ENCODE data around the gene HIVEP3. TPM values are rescaled to one million over a fixed set of nuclear protein-coding genes. Genes with fewer than 3 reads are reported as not detected.

Gene HIVEP3
- total RNA-seq, 2 donors from 2014 or later, result 0.13 to 0.99 TPM

DNA sequence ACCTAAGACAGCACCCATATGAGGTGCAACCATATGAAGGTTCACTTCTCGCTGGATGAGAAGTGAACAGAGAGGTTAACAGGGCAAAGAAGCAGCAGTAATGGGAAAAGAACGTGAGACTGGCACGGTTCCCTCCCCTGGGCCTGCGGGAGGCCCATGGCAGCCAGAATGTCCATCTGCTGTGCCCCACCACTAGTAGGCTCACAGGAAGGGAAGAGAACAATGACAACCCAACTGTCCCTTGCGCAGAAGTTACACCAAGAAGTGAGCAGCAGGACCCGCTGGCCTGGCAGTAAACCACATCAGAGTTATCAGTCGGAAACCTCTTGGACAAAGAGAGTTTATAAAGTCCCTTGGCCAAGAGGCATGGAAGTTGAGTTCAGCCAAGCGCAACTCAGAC lies 11.3 kb downstream of the HIVEP3 start:
- Histone ChIP-seq H3K27me3 (ENCODE audit: control insufficient read depth, insufficient read depth, low read length, poor library complexity, severe bottlenecking) (no peaks in the 10 kb centered on the region), H3K4me3 (ENCODE audit: low read length) (no peak overlapping the region), H3K4me1 (ENCODE audit: control insufficient read depth, insufficient read depth, low read length) (no peaks in the 10 kb centered on the region), H3K9me3 (ENCODE audit: control insufficient read depth, low read length) (no peaks in the 10 kb centered on the region), H3K9ac (ENCODE audit: extremely low read depth, low read length, poor library complexity, severe bottlenecking) (no peak overlapping the region), H3K27ac (ENCODE audit: low read depth, low read length) (no peak overlapping the region), H3K36me3 (ENCODE audit: control insufficient read depth, insufficient read depth, low read length) (no peaks in the 10 kb centered on the region)
- Mint-ChIP-seq H3K27ac (no peak overlapping the region), H3K9me3 (peaks cover 7% of the 10 kb centered on the region), H3K4me3 (no peak overlapping the region), H3K36me3 (ENCODE audit: low read depth) (no peaks in the 10 kb centered on the region), H3K4me1 (no peaks in the 10 kb centered on the region), H3K27me3 (ENCODE audit: insufficient read depth) (peaks cover 1% of the 10 kb centered on the region)
- 94 to 98% methylated on average over 5 to 8 of the region's 8 CpGs for WGBS, 2 experiments (ENCODE audit: insufficient coverage in 1 of 2, insufficient read length in 1 of 2)
- TF ChIP-seq, protein P1, sequence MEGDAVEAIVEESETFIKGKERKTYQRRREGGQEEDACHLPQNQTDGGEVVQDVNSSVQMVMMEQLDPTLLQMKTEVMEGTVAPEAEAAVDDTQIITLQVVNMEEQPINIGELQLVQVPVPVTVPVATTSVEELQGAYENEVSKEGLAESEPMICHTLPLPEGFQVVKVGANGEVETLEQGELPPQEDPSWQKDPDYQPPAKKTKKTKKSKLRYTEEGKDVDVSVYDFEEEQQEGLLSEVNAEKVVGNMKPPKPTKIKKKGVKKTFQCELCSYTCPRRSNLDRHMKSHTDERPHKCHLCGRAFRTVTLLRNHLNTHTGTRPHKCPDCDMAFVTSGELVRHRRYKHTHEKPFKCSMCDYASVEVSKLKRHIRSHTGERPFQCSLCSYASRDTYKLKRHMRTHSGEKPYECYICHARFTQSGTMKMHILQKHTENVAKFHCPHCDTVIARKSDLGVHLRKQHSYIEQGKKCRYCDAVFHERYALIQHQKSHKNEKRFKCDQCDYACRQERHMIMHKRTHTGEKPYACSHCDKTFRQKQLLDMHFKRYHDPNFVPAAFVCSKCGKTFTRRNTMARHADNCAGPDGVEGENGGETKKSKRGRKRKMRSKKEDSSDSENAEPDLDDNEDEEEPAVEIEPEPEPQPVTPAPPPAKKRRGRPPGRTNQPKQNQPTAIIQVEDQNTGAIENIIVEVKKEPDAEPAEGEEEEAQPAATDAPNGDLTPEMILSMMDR (conservative IDR thresholded peaks at IDR 0.05), result no peak
- DNase-seq, result no peak

DNA sequence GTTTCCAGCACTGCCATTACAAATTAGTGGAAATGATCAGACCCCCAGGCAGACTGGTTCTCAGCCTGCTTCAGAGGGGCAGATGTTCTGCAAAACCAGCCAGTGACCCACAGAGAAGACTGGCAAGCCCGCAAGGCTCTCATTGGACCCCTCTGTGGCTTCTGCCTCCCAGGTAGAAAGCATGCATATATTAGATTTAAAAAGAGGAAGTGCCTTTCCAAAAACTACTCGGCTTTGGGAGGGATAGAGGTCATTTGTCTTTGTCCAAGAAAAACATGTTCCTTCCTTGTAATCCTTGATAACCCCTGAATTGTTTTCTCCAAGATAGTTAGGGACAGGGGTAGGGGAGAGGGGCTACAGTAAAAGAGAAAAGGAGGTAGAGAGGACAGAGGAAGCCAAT lies 11.8 kb downstream of the HIVEP3 start:
- TF ChIP-seq, protein P1 (conservative IDR thresholded peaks at IDR 0.05), result no peak
- Mint-ChIP-seq H3K4me3 (no peak overlapping the region), H3K4me1 (peaks cover 2% of the 10 kb centered on the region), H3K9me3 (peaks cover 7% of the 10 kb centered on the region), H3K27me3 (ENCODE audit: insufficient read depth) (peaks cover 1% of the 10 kb centered on the region), H3K27ac (no peak overlapping the region), H3K36me3 (ENCODE audit: low read depth) (no peaks in the 10 kb centered on the region)
- no peaks in the 10 kb centered on the region for H3K9me3 ChIP-seq (ENCODE audit: control insufficient read depth, low read length)
- no peak overlapping the region for H3K4me3 ChIP-seq (ENCODE audit: low read length)
- H3K27ac ChIP-seq (ENCODE audit: low read depth, low read length), result no peak overlapping the region
- H3K9ac ChIP-seq (ENCODE audit: extremely low read depth, low read length, poor library complexity, severe bottlenecking), result no peak overlapping the region
- H3K27me3 ChIP-seq (ENCODE audit: control insufficient read depth, insufficient read depth, low read length, poor library complexity, severe bottlenecking), result no peaks in the 10 kb centered on the region
- no peaks in the 10 kb centered on the region for H3K4me1 ChIP-seq (ENCODE audit: control insufficient read depth, insufficient read depth, low read length)
- no peaks in the 10 kb centered on the region for H3K36me3 ChIP-seq (ENCODE audit: control insufficient read depth, insufficient read depth, low read length)
- no peak for DNase-seq
- 87 to 100% methylated on average over 1 to 2 of the region's 2 CpGs for WGBS, 2 experiments (ENCODE audit: insufficient coverage in 1 of 2, insufficient read length in 1 of 2)

DNA sequence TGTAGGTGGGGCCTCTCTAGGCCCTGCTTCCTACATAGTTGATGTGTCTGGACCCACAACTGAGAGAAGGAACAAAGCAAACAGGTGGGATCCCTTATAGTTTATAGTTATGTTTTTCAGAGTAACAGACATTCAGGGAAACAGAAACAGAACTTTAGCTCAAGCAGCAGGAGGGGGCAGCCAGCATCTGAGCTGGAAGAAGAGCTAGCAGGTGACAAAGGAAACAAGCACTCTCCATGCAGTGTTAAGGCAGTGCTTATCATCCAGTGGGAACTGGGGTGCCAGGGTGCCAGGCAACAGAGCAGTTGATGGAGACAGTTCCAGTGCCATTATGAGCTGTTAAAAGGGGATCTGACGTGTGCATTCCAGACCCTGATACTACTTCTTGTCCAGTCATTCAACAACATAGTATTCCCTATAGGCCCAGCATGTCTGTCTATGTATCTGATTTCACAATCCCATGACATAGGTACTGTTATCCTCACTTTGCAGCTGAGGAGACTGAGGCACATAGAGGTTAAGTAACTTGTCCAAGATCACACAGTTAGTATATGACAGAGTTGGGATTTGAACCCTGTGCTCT lies 13.5 kb downstream of the HIVEP3 start:
- Histone ChIP-seq H3K4me3 (ENCODE audit: low read length) (no peak overlapping the region), H3K9ac (ENCODE audit: extremely low read depth, low read length, poor library complexity, severe bottlenecking) (no peak overlapping the region), H3K9me3 (ENCODE audit: control insufficient read depth, low read length) (no peaks in the 10 kb centered on the region), H3K36me3 (ENCODE audit: control insufficient read depth, insufficient read depth, low read length) (no peaks in the 10 kb centered on the region), H3K27me3 (ENCODE audit: control insufficient read depth, insufficient read depth, low read length, poor library complexity, severe bottlenecking) (no peaks in the 10 kb centered on the region), H3K4me1 (ENCODE audit: control insufficient read depth, insufficient read depth, low read length) (no peaks in the 10 kb centered on the region), H3K27ac (ENCODE audit: low read depth, low read length) (no peak overlapping the region)
- no peaks in the 10 kb centered on the region for H3K36me3 Mint-ChIP-seq (ENCODE audit: low read depth)
- peaks cover 2% of the 10 kb centered on the region for H3K9me3 Mint-ChIP-seq
- H3K4me3 Mint-ChIP-seq, result no peak overlapping the region
- no peak for DNase-seq
- H3K4me1 Mint-ChIP-seq, result peaks cover 14% of the 10 kb centered on the region
- TF ChIP-seq, protein P1 (conservative IDR thresholded peaks at IDR 0.05), result no peak
- H3K27ac Mint-ChIP-seq, result no peak overlapping the region
- H3K27me3 Mint-ChIP-seq (ENCODE audit: insufficient read depth), result peaks cover 1% of the 10 kb centered on the region
- 85 to 100% methylated on average over 1 of the region's 1 CpG for whole genome bisulfite sequencing, 2 experiments (ENCODE audit: insufficient coverage in 1 of 2, insufficient read length in 1 of 2)
